C1 segment of cervical spinal cord (tissue), 14 donors: ENCODE measurements around the gene SKOR1.

Experiments
- DNase-seq, 14 donors: peaks; one replicate each; lab custom pipeline; 2025; lab: John Stamatoyannopoulos, UW

Gene SKOR1

GRCh38 chr15:67832031-67832551 is 6.8 kb downstream of the SKOR1 start:
- DNase-seq: no peak

- DNase-seq: no peak
Observed at GRCh38 chr15:67832897-67833709, 7.8 kb downstream of the SKOR1 start.

- DNase-seq: peak in 1 of 14 donors; percentile 3
Observed at GRCh38 chr15:67833710-67834511, 8.6 kb downstream of the SKOR1 start.

GRCh38 chr15:67834581-67835296 is 9.4 kb downstream of the SKOR1 start:
- no peak for DNase-seq

GRCh38 chr15:67835297-67836133 is 10.2 kb downstream of the SKOR1 start:
- DNase-seq: no peak

GRCh38 chr15:67836134-67836455 is 10.8 kb downstream of the SKOR1 start:
- no peak for DNase-seq

GRCh38 chr15:67836477-67836876 is 11.2 kb downstream of the SKOR1 start:
- DNase-seq: peak in 2 of 14 donors; percentile 11 to 46

GRCh38 chr15:67836955-67837354 is 11.6 kb downstream of the SKOR1 start:
- no peak for DNase-seq

GRCh38 chr15:67838789-67839332 is 13.6 kb downstream of the SKOR1 start:
- DNase-seq: peak in 9 of 14 donors; percentile 26 to 67 (median 37)

GRCh38 chr15:67839499-67839928 is 14.2 kb downstream of the SKOR1 start:
- DNase-seq: peak in 7 of 14 donors; percentile 11 to 82 (median 34)

GRCh38 chr15:67839929-67840748 is 14.8 kb downstream of the SKOR1 start, which contains the start of gene RNU6-1:
Gene RNU6-1, minus strand, starts transcription at chr15:67840045.
- DNase-seq: peak; percentile 36 to 96 (median 88)

- DNase-seq: peak in 6 of 14 donors; percentile 15 to 52 (median 30)
Observed at GRCh38 chr15:67840749-67841512, 15.6 kb downstream of the SKOR1 start.

GRCh38 chr15:67841513-67841762 is 16.1 kb downstream of the SKOR1 start:
- peak in 1 of 14 donors; percentile 41 for DNase-seq

- DNase-seq: no peak
Observed at GRCh38 chr15:67843092-67843501, 17.8 kb downstream of the SKOR1 start.

- DNase-seq: no peak
Observed at GRCh38 chr15:67843571-67844387, 18.5 kb downstream of the SKOR1 start.

GRCh38 chr15:67845974-67846373 is 20.7 kb downstream of the SKOR1 start:
- DNase-seq: no peak

- no peak for DNase-seq
Observed at GRCh38 chr15:67849538-67849937, 24.2 kb downstream of the SKOR1 start.

- no peak for DNase-seq
Observed at GRCh38 chr15:67850336-67850735, 25.0 kb downstream of the SKOR1 start.
